ENCODE measurements around the gene KIF23.
"Not testable (repeated sequence)": the region's sequence is repeated elsewhere in the genome, so short reads cannot be mapped to it uniquely, and the experiment has no call there.

The KIF23 gene

DNA sequence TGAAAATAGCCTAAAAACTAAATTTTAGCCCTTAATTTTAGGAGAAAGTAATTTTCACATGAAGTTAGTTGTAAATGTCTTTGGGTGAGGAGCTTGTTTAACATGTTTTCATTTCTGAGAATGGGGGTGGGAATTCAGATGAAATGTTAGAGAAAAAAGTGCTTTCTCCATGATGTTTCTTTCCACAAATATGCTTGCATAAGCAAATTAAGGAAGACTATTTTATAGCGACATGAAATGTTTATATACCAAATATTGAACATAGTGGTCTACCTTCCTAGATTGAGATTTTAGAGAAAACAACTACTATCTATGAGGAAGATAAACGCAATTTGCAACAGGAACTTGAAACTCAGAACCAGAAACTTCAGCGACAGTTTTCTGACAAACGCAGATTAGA, 25.5 kb downstream of the KIF23 start:
- no peak for DNase-seq

DNA sequence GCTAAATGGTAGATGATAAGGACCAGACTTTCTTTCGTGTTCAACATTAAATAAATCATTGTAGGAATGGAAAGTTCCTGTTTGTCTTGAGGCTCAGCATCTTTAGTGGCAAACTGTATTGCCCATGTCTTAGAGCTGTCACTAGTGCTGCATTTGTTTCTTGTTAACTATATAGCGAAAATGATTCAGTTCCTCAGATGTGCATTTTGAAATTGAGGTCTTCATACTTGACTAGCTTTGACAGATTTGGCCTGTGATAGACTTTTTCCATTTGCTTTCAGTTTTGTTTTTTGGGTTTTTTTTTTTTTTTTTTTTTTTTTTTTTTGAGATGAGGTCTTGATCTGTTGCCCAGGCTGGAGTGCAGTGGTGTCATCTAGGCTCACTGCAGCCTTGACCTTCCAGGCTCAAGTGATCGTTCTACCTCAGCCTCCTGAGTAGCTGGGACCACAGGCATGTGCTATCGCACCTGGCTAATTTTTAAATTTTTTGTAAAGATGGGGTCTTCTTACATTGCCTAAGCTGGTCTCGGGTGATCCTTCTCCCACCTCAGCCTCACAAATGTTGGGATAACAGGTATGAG, 29.0 kb downstream of the KIF23 start:
- DNase-seq = no peak

DNA sequence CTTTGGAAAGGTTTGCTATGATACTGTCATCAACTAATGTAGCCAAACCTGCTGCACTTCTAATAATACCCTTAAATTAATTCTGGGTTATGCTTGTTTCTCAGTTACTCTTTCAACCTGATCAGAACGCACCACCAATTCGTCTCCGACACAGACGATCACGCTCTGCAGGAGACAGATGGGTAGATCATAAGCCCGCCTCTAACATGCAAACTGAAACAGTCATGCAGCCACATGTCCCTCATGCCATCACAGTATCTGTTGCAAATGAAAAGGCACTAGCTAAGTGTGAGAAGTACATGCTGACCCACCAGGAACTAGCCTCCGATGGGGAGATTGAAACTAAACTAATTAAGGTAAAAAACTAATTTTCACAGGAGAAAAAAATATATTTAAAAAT, 30.5 kb downstream of the KIF23 start:
- no peak for DNase-seq

DNA sequence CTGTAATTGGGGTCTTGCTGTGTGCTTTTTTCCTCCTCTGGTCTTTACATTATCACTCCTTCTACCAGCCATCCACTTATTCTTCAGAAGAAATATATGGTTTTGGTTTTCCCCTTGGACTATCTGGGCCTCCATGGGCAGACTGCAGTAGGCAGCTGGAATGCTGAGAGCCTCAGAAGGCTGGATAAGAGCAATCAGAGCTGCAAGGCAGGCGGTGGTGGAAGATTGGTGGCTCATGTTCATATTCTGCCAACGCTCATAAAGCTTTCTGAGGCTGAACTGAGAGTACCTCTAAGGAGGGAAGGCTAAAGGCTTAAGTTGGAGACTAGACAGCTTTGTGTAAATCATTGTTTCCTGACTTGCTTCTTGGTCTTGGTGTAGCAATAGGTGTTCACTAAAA, 32.8 kb downstream of the KIF23 start:
- no peak for DNase-seq

DNA sequence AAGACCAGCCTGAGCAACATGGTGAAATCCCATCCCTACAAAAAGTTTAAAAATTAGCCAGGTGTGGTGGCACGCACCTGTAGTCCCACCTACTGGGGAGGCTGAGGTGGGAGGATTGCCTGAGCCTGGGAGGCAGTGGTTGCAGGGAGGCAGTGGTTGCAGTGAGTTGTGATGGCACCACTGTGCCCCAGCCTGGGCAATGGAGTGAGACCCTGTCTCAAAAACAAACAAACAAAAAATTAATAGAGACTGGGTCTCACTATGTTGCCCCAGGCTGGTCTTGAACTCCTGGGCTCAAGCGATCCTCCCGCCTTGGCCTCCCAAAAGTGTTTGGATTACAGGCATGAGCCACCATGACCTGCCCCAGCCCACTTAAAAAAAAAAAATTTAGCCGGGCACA, 36.1 kb downstream of the KIF23 start:
- DNase-seq = not testable (repeated sequence)

DNA sequence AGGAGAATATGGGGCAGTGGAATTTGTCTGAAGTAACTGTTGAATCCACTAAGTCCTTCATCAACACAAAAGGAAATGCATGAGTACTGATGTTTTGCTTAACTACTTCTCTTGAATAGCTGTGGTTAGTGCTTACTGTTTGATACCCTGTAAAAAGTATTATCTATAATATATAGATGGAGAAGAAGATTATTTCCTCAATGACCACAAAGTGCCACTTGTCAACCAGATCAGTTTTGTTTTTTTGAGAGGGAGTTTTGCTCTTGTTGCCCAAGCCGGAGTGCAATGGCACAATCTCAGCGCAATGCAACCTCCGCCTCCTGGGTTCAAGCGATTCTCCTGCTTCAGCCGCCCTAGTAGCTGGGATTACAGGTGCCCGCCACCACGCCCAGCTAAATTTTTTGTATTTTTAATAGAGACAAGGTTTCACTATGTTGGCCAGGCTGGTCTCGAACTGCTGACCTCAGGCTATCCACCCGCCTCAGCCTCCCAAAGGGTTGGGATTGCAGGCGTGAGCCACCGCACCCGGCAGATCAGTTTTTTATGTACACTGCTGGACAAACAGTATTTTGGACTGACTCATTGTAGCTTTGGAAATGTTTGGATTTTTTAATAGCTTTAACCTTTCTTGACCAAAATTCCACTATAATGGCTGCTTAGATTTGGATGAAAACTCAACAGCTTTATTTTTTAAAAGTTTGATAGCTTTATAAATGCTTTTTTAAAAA, 37.0 kb downstream of the KIF23 start:
- no peak for DNase-seq

DNA sequence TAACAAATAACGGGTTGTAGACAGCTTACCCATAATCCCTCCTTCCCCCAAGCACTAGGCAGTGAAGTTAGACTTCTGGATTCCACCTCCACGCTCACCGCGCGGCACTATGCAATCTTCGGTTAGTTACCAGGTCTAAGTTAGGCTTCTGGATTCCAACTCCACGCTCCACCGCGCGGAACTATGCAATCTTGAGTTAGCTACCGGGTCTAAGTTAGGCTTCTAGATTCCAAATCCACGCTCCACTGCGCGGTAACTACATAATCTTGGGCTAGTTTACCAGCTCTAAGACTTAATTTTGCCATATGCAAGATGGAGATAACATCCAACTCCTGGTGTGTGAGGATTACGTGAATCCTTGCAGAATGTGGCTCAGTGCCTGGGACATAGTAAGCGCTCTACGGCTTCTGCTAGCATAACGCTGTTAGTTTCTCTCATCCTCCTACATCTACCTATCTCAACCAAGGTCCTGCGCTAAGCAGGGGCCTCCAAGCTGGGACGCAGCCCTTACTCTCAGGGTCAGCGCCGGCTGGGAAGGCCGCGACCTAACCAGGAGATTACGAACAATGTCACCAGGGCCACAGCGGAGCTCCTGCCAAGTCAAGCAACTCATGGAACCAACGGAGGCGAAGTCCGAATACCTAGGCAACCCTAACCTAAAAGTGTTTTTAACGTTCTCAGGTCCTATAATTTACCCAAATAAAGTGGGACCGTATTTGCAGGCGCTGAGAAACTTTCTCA, 38.0 kb downstream of the KIF23 start:
- DNase-seq = peak; percentile 16

DNA sequence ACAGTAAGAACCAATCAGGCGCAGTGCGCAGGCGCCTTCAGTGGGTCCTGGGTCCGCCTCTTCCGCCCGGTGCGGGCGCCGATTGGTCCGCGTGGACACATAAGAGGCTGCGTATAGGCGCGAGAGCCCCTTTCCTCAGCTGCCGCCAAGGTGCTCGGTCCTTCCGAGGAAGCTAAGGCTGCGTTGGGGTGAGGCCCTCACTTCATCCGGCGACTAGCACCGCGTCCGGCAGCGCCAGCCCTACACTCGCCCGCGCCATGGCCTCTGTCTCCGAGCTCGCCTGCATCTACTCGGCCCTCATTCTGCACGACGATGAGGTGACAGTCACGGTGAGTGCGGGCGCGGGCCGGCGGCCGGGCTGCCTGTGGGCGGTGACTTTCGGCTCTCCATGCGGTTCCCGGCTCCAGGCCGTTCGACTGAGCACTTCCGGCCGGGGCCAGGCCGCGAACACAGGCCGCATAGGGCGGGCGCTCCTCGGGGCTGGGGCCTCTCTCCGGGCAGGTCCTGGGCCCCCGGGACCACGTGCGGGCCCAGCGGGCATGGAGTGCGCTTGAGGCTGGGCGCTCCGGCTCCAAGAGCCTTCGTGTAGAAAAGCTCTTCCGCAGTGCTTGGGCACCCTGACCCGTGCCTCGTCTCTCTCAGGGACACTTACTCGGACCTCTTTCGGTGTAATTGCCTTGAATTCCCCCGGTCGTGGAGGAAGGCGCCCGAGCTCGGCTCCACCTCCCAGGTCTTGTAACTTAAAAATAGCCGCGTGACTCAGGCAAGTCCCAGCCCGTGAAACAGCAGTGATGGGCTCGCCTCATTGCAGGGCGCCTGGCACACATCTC, 38.8 kb downstream of the KIF23 start, which contains the start of gene RPLP1:
TSS of gene RPLP1 (plus strand) at position 127 of the 830 bp plus-strand sequence. CDS start at position 258, 131 bp downstream.
- DNase-seq = peak; percentile 91

DNA sequence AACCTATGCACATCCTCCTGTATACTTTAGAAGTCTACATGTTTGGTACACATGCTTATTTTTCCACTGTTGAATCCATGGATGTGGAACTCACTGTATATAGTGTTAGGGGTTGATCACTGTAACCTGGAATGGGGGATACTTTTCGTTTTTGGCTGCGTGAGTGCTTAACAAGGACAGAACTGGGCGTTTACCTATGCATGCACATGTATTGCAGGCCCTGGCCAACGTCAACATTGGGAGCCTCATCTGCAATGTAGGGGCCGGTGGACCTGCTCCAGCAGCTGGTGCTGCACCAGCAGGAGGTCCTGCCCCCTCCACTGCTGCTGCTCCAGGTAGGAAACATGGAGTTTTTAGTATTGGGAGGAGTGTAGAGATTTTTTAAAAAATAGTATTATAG, 40.8 kb downstream of the KIF23 start:
- DNase-seq = no peak

DNA sequence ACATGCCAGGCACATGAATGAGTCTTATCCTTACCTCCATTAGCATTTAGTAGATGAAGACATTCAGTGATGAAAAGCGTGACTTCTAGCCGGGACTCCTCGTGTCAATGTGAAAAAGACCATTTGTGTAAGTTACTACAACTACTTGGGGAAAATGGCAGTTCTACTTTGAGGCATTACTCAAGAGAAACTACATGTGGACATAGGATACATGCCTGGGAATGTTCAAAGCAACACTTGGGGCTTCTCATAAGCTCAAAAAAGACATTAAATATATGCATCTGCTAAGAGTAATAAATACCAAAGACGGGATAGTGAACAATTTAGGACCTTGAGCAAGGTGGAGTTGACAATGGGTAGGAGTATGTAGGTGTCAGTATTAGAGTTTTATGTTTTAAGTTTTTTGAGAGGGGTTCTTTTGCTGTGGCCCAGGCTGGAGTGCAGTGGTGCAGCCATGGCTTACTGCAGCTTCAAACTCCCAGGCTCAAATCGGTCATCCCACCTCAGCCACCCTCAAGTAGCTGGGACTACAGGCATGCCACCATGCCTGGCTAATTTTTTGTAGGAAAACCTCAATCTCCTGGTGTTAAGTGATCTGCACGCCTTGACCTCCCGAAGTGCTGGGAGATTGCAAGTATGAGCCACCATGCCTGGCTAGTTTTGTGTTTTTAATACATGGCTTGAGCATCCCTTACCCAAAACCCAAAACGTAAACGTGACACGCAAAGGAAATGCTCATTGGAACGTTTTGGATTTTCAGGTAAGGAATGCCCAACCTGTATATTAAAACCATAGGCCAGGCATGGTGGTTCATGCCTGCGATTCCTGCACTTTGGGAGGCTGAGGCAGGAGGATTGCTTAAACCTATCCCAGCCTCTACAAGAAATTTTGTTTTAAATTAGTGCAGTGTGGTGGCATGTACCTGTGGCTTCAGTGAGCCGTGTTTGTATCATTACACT, 42.3 kb downstream of the KIF23 start:
- DNase-seq = no peak

DNA sequence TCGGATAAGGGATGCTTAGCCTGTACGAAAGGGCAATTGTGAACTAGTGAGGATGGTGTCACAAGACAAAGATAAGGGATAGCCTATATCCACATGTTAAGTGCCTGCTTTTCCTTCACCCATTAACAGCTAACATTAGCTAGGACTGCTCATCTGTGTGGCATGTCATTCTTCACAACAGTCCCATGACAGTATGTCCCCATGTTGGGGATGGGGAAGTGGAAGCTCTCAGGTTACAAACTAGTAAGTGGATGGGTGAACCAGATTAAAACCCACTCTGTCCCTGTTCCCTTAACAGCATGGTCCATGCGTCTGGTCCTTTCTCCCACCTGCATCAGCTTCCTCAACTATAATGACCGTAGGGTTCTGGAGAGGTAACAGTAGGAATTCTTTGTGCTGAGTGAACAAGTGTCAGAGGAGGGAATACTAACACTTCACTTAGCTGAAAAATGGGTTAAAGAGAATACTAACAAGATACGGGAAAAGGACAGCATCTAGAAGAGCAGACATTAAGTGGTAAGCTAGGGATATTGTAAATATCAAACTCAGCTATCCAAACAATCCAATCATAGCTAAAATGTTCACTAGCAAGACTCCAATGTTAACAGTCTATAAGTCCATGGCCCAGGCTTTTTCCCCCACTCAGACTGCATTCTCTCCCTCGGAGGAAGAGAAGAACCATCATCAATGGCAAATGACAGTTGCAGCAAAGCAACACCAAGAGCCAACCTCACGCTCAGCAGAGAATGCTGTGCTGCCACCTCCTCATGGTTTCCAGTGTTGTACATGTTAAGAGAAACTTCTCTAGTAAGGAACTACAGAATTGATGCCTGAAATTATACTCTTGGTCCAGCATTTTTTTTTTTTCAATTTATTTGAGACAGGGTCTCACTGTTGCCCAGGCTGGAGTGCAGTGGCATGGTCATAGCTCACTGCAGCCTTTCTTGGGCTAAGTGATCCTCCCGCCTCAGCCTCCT, 43.4 kb downstream of the KIF23 start:
- DNase-seq = no peak

DNA sequence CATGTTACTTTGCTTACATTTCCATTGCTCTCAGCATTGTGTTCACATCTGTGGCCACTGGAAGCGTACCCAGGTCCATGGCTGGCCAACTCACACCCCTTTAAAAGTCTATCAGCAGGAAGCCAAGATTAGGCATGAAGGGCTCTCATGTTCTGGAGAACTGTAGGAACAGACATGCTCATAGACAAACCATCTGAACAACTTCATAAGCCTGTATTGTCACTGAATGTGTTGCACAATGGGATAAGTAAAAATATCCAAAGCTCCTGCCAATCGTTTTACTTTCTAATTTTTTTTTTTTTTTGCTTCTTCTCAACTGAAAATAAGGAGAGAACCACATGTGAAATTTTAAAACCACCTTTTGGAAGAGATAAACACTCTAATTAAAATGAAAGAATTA, 44.9 kb downstream of the KIF23 start:
- no peak for DNase-seq

DNA sequence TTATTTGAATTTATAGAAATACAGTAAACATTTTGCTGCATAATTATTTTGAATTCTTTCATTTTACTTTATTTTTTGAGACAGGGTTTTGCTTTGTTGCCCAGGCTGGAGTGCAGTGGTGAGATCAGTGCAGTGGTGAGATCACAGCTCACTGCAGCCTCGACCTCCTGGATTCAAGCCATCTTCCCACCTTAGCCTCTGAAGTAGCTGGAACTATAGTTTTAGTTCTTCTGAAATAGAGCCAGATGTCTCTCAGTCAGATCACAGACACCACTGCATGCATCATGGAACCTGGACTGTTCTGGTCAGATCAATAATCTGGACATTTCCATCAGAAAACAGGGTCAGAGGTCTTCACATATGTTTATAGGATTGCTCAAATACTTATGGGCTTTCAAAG, 46.3 kb downstream of the KIF23 start:
- DNase-seq = no peak

DNA sequence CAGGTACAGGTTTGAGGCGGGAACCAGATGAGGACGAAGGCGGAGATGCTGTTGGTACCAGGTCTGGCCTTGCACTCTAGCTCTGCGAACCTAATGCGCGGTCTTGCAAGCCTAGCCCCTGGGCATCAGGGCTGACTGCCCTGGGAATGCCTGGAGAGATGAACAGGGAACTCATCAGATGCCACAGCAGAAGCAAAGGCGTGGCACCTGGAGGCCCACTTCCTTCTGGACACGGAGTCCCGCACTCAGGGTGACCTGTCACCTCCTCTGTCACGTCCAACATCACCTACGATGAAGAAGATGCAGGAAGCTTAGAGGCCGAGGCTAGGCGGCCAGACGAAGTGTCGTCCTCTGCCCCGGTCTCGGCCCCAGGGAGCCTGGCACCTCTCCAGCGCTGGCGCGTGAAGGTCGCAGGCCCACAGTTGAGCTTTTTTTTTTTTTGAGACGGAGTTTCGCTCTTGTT, 47.9 kb downstream of the KIF23 start:
- DNase-seq = no peak

DNA sequence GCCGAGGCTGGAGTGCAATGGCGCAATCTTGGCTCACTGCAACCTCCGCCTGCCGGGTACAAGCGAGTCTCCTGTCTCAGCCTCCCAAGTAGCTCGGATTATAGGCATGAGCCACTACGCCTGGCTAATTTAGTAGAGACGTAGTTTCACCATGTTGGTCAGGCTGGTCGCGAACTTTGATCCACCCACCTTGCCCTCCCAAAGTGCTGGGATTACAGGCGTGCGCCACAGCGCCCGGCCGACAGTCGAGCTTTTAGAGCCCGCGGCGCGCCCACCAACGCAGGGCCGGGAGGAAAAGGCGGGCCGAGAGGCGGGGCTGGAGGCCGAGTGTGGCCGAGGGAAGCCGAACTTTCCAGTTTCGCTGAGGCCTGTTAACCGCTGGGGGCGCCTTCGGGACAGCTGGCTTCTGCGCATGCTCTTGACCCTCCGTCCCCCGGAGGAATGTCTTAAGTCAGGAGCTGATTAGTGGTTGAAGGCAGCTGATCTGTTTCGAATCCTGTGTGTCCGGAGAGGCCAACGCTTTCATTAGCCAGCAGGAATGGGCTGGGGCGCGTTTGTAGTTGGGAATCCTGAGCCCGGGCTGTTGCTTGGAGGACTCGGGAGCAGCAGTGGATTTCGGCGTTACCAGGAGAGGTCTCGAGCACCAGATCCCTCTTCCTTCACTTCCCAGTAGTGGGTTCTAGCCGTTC, 48.5 kb downstream of the KIF23 start:
- peak; percentile 95 for DNase-seq

DNA sequence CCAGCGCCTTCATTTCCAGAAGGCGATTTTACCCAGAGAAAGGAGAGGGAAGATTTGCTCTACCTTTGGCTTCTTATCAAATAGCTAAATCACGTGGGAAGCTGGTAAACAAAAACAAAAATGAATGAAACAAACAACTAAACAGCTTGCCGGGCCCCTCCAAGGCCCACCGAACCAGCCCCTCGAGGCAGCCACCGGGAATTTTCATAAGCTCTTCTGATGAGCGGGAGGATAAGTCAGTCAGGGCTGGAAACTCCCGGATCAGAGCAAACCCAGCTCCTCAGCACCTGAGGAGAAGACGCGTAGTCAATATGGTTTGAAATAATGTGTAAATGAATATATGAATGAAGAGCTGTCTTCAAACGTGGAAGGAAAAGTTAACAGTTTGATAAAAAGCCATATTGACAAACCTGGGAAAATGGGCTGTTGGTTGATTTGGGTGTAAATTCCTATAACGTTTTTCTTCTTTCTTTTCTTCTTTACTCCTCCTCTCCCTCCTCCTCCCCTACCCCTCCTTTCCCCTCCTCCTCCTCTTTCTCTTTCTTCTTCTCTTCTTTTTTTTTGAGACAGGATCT, 49.1 kb downstream of the KIF23 start:
- no peak for DNase-seq

DNA sequence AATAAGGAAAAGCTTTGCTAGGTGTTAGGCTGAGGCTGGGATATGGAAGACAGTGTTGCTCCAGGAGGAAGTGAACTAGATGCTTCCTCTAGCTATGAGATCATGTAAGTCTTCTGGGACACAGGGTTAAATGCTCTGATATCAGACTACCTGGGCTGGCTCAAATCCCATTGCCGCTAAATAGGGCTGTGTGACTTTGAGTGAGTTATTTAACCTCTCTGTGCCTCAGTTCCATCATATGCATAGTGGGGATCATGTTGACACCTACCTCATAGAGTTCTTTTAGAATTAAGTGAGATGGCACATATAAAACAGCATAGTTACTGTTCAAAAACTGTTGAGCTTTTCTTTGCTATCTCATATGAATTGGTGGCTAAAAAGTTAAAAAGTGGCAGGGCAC, 51.1 kb downstream of the KIF23 start:
- no peak for DNase-seq

DNA sequence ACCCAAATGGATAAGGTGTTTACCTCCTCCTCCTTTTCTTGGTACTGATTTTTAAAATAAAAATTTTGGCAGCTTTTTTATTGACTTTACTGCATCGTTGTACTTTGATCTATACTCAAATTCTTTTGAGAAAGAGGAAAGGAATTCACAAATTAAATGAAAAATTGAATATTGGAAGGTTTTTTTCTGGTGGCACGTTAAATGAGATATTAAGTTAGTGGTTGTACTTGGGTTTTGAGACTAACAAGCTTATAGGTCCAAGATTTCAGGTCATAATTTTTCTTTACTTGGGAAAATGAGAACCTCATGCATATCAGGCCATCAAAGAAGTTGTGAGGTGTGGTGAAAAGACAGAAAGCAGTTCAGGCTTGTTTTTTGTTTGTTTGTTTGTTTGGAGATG, 52.6 kb downstream of the KIF23 start:
- no peak for DNase-seq

DNA sequence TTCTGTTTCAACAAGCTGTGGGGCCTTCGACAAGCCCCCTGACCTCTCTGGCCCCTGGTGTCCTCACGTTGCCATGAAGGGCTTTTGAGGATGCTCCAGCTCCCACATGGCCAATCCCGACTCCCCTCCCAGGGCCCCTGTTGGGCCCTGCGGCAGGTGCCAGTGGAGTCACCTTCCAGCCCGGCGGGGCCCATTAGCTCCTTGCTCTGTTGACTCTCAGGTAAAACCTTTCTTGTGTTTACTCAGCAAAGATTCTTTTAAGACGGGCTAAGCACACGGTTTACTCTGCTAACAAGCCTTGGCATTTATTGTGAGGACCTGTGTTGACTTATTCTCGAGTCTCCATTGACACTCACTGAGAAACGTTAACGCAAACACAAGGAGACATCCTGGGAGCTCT, 53.5 kb downstream of the KIF23 start:
- DNase-seq = no peak
